ENCODE data around the gene ACTC1.
A peak's percentile ranks its signal among the peaks of the same experiment; 100 is the strongest.

The ACTC1 gene

DNA sequence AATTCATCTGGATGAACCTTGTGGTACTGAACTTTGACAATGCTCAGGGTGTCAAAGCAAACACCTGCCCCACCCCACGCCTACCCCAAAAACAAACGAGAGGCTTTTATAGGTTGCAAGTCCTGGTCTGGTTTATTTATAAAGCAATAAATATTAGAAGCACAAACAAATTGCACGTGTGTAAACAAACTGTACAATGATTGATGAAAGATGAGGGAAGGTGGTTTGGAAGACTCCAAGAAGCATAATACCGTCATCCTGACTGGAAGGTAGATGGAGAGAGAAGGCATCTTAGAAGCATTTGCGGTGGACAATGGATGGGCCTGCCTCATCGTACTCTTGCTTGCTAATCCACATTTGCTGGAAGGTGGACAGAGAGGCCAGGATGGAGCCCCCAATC lies 5.2 kb downstream of the ACTC1 start:
- peak; percentile 28 for DNase-seq (ENCODE audit: low read depth)
- TF ChIP-seq, protein P1, sequence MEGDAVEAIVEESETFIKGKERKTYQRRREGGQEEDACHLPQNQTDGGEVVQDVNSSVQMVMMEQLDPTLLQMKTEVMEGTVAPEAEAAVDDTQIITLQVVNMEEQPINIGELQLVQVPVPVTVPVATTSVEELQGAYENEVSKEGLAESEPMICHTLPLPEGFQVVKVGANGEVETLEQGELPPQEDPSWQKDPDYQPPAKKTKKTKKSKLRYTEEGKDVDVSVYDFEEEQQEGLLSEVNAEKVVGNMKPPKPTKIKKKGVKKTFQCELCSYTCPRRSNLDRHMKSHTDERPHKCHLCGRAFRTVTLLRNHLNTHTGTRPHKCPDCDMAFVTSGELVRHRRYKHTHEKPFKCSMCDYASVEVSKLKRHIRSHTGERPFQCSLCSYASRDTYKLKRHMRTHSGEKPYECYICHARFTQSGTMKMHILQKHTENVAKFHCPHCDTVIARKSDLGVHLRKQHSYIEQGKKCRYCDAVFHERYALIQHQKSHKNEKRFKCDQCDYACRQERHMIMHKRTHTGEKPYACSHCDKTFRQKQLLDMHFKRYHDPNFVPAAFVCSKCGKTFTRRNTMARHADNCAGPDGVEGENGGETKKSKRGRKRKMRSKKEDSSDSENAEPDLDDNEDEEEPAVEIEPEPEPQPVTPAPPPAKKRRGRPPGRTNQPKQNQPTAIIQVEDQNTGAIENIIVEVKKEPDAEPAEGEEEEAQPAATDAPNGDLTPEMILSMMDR (IDR thresholded peaks at IDR 0.05; ENCODE audit: control insufficient read depth, extremely low read depth, insufficient read depth) = no peak
- no peak overlapping the region for H3K4me3 ChIP-seq (ENCODE audit: low read depth, low read length)

DNA sequence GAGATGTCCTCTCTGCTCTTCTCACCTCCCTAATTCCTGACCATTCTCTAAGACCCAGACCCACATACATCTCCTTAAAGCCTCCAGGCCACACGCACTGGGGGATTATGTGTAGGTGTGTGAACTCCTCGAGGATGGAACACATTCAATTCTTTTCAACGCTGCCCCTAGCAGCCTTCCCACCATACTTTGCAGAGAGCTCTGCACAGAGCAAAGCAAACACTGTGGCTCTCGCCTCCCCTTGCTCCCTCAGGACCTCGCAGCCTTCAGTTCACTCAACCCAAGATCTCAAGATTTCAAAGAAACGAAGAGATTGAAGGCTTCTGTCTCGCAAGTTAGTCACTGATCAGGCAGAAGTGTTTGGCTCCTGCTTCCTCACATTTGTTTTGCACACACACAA lies 6.0 kb downstream of the ACTC1 start:
- DNase-seq (ENCODE audit: low read depth) = no peak
- H3K4me3 ChIP-seq (ENCODE audit: low read depth, low read length) = no peak overlapping the region
- TF ChIP-seq, protein P1 (IDR thresholded peaks at IDR 0.05; ENCODE audit: control insufficient read depth, extremely low read depth, insufficient read depth) = no peak

DNA sequence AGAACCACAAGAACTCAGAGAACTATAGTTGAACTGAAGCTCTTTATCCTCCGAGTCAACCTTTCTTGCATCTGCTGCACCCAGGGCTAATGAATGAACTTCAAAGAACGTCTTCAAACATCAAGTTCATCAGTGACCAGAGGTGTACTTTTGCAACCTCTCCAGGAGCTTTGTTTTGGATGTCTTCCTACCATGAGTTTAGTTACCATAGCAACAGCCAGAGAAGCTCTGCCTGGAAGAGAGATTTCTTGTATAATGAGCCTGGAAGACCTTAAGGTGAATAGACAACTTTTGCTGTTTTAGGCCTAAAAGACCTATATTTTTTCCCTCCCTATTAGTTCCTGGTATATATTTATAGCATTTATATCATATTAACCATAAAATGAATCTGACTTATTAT lies 9.1 kb downstream of the ACTC1 start:
- no peak overlapping the region for H3K4me3 ChIP-seq (ENCODE audit: low read depth, low read length)
- DNase-seq (ENCODE audit: low read depth) = no peak
- TF ChIP-seq, protein P1 (IDR thresholded peaks at IDR 0.05; ENCODE audit: control insufficient read depth, extremely low read depth, insufficient read depth) = no peak

DNA sequence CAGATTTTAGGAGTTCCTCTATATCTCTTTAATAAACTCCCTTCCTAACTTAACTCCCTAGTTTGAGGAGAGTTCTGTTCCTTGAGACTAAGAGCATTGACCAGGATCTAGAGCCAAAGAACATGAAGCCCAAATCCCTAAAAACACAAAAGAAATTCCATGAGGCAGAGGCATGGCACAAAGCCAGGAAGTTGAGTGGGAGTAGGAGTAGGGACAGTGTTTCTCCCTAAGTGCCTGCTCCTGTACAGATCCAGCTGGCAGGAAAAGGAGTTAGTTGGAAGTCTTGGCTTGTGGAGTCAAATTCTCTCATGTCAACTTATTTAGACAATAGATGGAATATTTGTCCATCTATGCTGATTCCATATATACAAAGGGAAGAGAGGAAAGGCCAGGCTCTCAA lies 11.4 kb downstream of the ACTC1 start:
- H3K4me3 ChIP-seq (ENCODE audit: low read depth, low read length) = no peak overlapping the region
- no peak for DNase-seq (ENCODE audit: low read depth)
- TF ChIP-seq, protein P1 (IDR thresholded peaks at IDR 0.05; ENCODE audit: control insufficient read depth, extremely low read depth, insufficient read depth) = no peak

DNA sequence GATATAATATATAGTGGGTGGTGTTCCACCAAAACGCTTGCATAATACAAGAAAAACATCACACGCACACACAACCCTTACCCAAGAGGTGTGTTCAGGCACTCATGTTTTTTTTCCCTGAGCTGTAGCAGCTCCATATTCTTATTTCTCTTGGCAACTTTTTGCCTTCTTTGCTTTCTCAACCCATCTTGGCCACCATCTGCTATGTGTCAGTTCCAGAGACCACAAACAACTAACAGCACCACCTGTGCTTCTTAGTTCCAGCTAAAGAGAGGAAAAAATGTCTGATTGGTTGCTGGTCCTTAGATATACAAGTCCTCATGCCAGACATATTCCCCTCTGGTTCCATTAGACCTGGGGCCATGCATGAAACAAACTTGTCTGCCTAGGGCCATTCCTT lies 11.9 kb downstream of the ACTC1 start:
- TF ChIP-seq, protein P1 (IDR thresholded peaks at IDR 0.05; ENCODE audit: control insufficient read depth, extremely low read depth, insufficient read depth) = no peak
- DNase-seq (ENCODE audit: low read depth) = no peak

DNA sequence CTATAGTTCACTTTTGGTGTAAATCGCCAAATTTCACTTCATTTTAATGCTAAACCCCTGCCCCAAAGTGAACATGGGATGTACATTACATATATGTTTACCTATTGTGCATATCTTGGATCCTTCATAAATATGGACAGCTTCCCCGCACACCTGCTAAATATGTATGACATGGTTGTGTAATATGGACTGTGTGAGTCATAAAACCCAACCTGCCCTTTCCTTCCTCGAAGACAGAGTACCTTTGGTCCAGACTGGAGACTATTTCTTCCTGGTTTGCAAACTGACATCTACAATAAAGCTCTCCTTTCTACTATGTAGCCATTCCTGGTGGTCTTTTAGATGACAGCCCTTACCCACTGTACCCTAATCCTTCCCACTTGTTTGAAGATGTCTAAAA lies 12.4 kb downstream of the ACTC1 start:
- no peak for DNase-seq (ENCODE audit: low read depth)
- H3K4me3 ChIP-seq (ENCODE audit: low read depth, low read length) = no peak overlapping the region
- TF ChIP-seq, protein P1 (IDR thresholded peaks at IDR 0.05; ENCODE audit: control insufficient read depth, extremely low read depth, insufficient read depth) = no peak

More for the DNA sequence above, 11.9 kb downstream of the ACTC1 start:
- H3K4me3 ChIP-seq (ENCODE audit: low read depth, low read length) = no peak overlapping the region

DNA sequence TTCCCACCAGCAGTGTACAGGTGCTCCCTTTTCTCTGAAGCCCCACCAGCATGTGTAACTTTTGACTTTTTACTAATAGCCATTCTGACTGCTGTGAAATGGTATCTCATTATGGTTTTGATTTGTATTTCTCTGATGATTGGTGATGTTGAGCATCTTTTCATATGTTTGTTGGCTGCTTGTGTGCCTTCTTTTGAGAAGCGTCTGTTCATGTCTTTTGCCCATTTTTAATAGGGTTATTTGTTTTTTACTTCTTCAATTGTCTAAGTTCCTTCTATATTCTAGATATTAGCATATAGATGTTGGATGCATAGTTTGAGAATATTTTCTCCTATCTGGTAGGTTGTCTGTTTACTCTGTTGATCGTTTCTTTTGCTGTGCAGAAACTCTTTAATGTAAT lies 14.6 kb downstream of the ACTC1 start:
- DNase-seq (ENCODE audit: low read depth) = no peak
- TF ChIP-seq, protein P1 (IDR thresholded peaks at IDR 0.05; ENCODE audit: control insufficient read depth, extremely low read depth, insufficient read depth) = no peak
- H3K4me3 ChIP-seq (ENCODE audit: low read depth, low read length) = no peak overlapping the region

Data from LNCaP clone FGC (cell line).